GM11168 (cell line): ENCODE results near the gene GMPR.

ENCODE experiments used
- in situ Hi-C: fragments of 300-500 bp; cut with MboI; formaldehyde crosslinking; loops from one replicate; pipeline ENCODE4 v1.12.0; 2022; ENCODE audit warnings: low sequenced_read_pairs; ENCODE audit not compliant: unreplicated experiment

Gene GMPR

DNA sequence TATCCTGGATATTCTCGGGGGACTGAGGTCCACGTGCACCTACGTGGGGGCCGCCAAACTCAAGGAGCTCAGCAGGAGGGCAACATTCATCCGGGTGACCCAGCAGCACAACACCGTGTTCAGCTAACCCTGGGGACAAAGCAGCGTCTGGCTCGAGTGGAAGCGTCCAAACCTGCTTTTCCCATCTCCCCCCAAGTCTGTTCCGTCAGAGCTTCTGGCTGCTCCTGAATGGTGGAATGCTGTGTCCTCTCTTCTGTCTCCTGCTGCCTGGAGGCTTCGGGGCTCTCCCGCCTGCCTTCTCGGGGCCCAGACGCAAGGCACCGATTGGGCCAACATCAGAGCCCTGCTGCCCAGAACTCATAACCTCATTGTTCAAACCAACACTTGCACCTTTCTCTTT is 56.7 kb downstream of the GMPR start:
- in situ Hi-C loops: no loop called here

DNA sequence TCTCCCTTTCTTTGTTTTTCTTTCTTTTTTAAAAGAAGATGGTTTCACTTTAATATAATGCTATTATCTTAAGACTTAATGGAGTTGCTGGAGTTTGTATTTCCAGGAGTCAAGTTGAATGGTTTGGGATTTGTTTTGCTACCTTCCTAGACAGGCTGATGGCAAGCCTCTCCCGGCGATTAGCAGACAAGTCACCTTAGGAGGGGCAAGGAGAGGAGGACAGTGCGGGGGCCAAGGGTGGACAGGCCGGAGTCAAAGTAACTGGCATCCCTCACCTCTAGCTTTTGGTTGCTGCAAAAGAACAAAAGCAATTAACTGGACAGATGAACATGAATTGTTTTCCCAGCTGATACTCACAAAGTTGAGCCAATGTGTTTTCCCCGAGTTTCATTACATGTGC is 57.1 kb downstream of the GMPR start:
- in situ Hi-C loops: no loop called here

DNA sequence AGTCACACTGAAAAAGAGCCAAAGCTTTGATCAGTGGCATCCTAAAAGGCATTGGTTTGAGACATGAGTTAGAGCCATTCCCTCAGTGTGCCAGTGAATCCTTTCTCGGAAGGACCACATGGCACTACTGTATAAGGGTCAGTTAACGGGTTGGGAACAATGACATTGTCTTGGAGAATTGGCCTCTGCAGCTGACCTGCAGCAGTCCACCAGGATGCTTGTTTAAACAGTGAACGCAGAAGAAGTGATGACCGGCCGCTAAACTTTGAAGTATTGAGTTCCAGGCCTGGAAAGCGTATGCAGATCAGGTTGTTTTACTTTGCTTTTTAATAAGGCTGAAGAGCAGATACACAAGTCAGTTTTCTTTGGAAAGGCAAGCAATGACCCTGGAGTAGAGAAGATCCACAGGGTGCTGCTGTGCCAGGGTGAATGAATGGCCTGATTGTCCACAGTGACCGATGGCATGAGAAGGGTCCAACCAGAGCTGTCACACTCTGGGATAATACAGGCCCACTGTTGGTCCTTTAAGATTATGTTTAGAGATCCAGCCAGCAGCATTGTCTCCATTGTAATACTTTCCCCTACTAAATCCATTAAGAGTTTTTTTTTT is 57.8 kb downstream of the GMPR start:
- in situ Hi-C loops: no loop called here

DNA sequence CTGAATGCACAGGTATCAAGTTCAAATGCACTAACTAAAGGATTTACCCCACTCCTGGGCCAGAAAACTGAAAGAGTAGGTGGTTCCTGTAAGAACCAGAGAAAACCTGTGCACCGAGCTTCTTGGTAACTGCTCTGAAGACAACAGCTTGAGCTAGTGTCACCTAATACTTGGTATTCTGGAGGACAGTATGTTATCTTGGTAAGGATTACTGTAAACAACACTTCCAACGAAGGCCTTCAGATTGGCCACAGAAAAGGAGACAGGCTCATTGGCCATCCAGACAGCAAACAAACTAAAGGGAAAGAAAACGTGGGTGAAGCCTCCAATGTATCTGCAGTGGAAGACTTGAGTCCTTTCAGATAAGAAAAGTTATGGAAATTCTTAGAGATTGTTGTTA is 61.5 kb downstream of the GMPR start:
- in situ Hi-C loops: no loop called here

DNA sequence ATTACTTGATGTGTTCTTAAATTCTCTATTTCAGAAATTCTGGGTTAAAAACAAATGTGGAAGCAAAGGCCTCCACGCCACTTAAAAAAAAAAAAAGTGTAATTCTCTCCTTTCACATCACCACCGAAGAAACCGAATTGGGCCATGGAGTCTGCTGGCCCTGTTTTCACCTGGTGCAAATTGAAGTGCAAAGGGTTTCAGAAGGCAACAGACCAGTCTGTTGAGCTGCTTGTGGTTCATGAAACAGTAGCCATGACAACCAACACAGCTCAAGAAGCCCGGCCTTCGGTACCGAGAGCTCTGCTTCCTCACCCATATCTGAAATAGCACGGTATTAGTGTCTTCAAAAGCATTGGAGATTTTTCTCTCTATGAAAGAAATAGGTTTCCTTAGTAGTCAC is 63.1 kb downstream of the GMPR start:
- in situ Hi-C loops: no loop called here

DNA sequence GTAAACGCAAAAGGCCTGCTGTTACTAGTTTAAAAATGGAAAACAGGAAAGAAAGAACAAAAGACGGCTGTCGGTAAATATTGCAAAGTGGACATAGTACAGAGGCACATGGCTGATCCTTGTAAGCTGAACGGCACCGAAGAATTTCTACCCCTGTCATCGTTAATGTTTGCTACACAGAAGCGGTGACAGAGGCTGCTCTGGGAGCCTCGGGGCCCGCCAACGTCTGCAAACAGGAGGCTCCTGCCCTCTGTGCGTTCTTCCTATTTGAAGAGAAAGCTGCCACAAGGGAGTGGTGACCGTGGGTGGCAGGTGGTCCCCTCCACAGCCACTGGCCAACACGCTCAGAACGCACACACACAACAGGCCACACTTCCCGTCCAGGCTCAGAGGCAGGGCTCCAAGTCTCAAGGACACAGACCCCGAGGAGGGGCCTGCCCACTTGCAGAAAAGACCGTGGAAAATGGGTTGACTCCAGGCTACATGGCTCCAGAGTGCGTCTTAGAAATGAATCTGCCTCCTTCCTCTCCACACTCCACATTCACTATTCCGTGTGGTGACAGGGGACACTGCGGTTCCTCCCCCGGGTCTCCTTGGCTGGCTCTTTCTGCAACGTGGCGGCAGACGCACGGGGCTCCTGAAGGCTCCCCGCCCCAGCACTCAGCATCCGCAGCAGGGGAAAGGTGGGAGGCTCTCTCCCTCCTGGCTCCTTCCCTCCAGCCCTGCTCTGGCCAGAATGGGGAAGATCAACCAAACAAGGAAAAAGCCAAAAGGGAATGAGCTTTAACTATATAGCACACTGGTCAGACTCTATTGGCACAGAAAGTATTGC is 64.5 kb downstream of the GMPR start:
- in situ Hi-C loops: no loop called here

GRCh38 chr6:16305246-16305725 is 66.9 kb downstream of the GMPR start:
- in situ Hi-C loops: no loop called here

- in situ Hi-C loops: no loop called here
Measured at GRCh38 chr6:16305788-16306187, 67.4 kb downstream of the GMPR start.

GRCh38 chr6:16306334-16306733 is 67.9 kb downstream of the GMPR start:
- in situ Hi-C loops: no loop called here

GRCh38 chr6:16311763-16312162 is 73.4 kb downstream of the GMPR start:
- in situ Hi-C loops: no loop called here

GRCh38 chr6:16313732-16314131 is 75.3 kb downstream of the GMPR start:
- in situ Hi-C loops: no loop called here

GRCh38 chr6:16314296-16314695 is 75.9 kb downstream of the GMPR start:
- in situ Hi-C loops: no loop called here

DNA sequence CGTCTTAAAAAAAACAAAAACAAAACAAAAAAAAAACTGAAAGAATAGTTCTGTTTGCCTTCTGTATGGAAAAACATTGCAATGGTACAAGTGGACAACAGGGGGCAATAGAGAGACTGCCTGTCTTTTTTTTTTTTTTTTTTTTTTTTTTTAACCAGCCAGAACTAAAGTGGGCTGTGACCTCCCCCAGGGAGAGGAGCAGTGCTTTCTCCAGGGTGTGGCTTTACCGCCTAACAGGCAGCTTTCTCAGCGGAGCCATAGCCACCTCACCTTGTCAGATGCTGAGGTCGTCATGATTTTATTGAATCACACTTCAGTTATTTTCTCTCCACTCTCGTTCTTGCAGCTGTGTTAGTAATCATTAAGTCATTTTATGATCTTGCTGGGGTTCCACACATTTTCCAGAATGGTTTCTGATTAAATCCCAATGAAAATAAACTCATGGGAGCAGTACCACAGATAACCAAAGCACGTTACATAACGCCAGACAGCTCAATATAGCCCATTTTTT is 78.4 kb downstream of the GMPR start:
- in situ Hi-C loops: no loop called here

DNA sequence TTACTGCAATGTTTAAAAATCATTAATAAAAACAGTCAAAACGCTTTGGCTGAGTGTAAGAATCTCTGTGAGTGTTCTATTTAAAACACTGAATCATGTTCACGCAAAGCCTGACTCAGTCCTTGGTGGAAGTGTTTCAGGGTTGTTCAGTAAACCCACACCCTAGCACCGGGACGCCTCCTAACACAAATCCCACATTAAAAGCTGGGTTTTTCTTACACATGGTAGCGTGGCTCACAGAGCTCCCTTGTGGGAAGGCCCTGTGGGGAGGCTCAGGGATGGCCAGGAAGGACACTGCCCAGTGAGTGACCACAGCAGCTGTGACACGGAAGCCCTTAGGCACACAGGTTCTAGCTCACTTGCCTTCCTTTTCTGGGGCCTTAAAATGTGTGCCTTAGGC is 80.2 kb downstream of the GMPR start:
- in situ Hi-C loops: no loop called here

- in situ Hi-C loops: no loop called here
Measured at GRCh38 chr6:16318953-16319720, 80.8 kb downstream of the GMPR start.

GRCh38 chr6:16319813-16320532 is 81.6 kb downstream of the GMPR start:
- in situ Hi-C loops: no loop called here

- in situ Hi-C loops: no loop called here
Measured at GRCh38 chr6:16320533-16321340, 82.3 kb downstream of the GMPR start.

GRCh38 chr6:16321341-16321710 is 82.9 kb downstream of the GMPR start:
- in situ Hi-C loops: no loop called here

DNA sequence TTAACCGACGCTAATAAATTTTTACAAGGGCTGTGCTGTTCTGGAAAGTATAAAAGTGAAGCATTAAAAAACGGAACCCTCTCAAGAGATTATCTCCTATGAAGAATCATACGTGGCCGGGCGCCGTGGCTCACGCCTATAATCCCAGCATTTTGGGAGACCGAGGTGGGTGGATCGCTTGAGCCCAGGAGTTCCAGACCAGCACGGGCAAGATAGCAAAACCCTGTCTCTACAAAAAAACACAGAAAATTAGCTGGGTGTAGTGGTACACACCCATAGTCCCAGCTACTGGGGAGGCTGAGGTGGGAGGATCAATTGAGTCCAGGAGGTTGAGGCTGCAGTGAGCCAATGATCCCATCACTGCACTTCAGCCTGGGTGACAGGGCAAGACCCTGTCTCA is 83.4 kb downstream of the GMPR start:
- in situ Hi-C loops: no loop called here
